COLO668 (cell line): ENCODE results near the gene ITPR1.
"Not testable (repeated sequence)": the region's sequence is repeated elsewhere in the genome, so short reads cannot be mapped to it uniquely, and the experiment has no call there.

ENCODE experiments used
- DNase-seq: peaks from one replicate; lab custom pipeline; 2025; ENCODE audit not compliant: unreplicated experiment; lab: John Stamatoyannopoulos, UW

ITPR1 gene

GRCh38 chr3:4588466-4588865 is 95.3 kb downstream of the ITPR1 start:
- DNase-seq, result no peak

DNA sequence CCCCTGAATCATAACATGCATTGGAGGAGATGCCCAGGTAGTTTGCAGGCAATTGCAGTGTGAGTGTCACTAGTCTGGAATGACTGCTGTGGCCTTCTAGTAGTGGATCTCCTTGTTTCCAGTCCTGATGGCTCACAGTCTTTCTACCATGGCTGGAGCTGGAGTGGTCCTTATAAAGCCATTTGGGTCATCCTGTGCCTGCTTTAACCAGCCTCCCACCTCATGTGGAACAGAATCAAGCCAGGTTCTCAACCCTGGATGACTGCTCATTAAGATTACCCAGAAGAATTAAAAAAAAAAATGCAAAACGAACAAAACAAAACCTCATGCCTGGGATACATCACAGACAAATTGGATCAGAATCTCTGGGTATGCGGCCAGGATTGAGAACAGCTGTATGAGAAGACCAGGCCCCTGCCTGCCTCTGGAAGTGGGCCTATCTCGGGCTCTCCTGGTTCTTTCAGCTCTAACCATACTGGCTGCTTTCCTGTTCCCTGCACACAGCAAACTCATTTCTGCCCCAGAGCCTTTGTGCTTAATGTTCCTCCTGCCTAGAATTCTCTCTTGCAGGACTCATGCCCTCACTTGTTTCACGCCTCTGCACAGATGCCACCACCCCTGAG is 96.4 kb downstream of the ITPR1 start:
- DNase-seq, result no peak

DNA sequence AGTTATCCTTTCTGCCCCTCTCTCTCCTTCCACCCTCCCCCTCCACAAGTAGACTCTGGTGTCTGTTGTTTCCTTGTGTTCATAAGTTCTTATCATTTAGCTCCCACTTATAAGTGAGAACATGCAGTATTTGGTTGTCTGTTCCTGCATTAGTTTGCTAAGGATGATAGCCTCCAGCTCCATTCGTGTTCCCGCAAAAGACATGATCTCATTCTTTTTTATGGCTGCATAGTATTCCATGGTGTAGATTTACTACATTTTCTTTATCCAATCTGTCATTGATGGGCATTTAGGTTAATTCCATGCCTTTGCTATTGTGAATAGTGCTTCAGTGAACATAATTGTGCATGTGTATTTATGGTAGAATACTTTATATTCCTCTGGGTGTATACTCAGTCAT is 97.7 kb downstream of the ITPR1 start:
- DNase-seq, result not testable (repeated sequence)

DNA sequence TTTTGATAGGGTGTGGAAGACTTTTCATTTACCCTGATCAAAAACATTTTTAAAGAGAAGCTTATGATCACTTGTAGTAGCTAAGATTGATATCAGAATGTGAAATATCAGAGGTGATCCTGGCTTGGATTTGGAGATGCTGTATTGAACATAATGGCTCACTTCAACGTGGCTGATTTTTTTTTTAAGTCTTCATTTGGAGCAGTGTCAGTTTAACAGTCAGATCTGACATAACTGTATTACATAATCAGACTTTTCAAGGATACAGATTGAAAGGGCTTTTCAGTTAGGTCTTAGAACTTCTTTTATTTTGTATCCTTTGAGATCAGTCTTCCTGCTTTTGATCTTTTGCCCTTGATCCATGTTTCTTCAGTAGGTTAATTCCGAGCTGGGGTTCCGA is 98.5 kb downstream of the ITPR1 start:
- no peak for DNase-seq

- DNase-seq, result no peak
These were observed 99.9 kb downstream of the ITPR1 start for GRCh38 chr3:4593014-4593413.

DNA sequence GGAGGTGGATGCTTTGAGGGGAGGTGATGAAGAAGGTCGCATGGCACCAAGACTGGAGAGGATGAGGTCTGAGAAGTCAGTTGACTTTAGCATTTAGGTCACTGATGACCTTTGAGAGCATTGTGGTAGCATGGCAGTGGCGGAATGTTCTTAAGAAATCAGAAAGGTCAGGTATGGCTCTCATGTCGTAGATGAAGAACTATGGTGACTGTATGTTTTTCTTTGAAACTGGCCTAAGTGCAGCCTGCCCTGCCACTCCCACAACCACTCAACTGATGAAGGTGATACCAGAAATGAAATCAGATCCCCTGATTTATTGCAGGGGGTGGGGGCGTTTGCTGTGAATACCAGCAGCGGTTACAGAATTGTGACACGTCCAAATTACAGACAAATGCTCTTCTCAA is 102.6 kb downstream of the ITPR1 start:
- DNase-seq, result no peak

DNA sequence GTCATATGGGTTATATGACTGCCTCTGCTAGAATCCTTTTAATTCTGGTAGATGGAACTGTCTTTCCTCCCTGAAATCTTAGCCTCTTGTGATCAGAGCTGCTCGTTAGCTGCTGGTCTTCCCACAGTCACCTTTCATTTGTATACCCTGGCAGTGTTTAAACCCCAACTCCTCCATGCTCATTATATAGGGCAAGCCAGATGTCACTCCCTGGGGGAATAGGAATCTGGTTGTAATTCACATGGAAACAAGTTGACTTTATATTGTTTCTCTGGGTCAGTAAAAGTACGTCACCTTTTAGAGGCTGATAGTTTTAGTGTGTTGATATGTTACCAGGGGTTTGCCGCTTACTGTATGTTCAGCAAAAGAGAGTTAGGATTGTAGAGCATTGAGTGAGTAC is 103.5 kb downstream of the ITPR1 start:
- no peak for DNase-seq

- no peak for DNase-seq
These were observed 104.2 kb downstream of the ITPR1 start for GRCh38 chr3:4597208-4597985.

DNA sequence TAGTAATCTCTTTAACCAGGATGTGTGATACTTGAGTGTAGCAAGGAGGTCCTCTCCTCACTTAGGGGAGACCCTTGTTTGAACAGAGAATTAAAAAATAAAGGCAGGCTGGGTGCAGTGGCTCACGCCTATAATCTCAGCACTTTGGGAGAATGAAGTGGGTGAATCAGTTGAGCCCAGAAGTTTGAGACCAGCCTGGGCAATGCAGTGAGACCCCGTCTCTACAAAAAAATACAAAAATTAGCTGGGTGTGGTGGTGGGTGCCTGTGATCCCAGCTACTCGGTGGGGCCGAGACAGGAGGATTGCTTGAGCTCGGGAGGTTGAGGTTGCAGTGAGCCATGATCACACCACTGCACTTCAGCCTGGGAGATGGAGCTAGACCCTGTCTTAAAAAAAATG is 105.1 kb downstream of the ITPR1 start:
- DNase-seq, result not testable (repeated sequence)

- DNase-seq, result no peak
These were observed 106.5 kb downstream of the ITPR1 start for GRCh38 chr3:4599612-4600011.

GRCh38 chr3:4600493-4600892 is 107.3 kb downstream of the ITPR1 start:
- DNase-seq, result no peak

DNA sequence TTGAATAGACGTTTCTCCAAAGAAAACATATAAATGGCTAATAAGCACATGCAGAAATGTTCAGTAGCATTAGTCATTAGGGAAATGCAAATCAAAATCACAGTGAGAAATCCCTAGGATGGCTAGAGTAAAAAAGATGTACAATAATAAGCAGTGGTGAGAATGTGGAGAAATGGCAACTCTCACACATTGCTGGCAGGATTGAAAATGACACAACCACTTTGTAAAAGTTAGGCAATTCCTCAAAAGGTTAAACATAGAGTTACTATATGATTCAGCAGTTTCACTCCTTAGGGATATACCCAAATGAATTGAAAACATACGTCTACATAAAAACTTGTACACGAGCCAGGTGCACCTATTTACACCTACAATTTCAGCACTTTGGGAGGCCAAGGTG is 108.7 kb downstream of the ITPR1 start:
- no peak for DNase-seq

DNA sequence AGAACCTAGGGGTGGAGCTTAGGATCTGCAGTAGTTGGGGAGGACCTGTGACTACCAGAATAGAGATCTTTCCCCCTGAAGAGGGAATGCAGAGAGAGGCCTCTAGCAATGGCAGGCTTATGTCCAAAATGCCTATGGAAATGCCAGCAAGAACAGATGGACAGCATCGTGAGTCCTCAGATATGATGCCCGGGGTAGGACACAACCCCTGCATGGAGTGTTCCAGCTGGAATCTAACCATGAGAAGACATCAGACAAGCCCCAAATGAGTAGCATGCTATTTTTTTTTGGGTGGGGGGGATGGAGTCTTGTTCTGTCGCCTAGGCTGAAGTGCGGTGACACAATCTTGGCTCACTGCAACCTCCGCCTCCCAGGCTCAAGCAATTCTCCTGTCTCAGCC is 111.5 kb downstream of the ITPR1 start:
- DNase-seq, result no peak

- DNase-seq, result no peak
These were observed 113.8 kb downstream of the ITPR1 start for GRCh38 chr3:4606911-4607310.

DNA sequence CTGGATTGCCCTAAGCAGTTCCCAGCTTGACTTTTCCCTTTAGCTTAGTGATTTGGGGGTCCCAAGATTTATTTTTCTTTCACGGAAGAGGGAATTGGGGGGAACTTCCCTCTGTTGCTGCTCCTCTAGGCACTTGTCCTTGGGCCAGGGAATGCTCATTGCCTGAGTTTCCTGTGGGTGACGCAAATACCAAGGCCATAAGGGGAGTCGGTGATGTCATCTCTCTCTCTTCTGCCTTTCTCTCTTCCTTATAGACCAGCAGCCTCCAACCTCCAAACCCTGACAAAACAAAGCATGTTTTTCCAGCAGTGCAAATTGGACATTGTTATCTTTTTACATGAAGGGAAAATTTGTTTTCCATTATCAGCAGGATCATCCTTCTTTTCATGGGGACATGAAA is 120.2 kb downstream of the ITPR1 start:
- DNase-seq, result no peak

GRCh38 chr3:4614070-4614469 is 120.9 kb downstream of the ITPR1 start:
- DNase-seq, result no peak

DNA sequence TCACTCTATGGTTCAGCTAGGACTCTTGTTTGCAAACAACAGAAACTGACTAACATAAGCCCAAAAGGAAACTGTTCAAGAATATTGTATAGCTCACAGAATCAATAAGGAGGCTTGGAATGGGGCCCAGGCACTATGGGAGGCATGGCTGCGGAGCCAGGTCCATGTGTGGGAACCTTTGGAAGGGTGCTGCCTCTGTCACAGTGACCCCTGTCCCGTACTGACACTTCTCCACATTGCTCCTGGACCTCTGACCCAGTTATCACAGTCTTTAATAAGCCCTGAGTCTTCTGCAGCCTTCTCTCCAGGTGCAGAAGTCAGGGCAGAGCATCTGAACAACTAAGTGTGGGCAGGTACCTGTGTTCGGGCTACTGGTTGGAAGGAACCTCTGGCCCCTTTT is 121.8 kb downstream of the ITPR1 start:
- DNase-seq, result no peak

GRCh38 chr3:4615750-4616149 is 122.6 kb downstream of the ITPR1 start:
- DNase-seq, result no peak

GRCh38 chr3:4623421-4623999 is 130.4 kb downstream of the ITPR1 start:
- no peak for DNase-seq

GRCh38 chr3:4627651-4628375 is 134.7 kb downstream of the ITPR1 start:
- no peak for DNase-seq

- DNase-seq, result no peak
These were observed 136.2 kb downstream of the ITPR1 start for GRCh38 chr3:4629095-4630007.
